Endothelial cell of umbilical vein (primary cell): Measurements from ENCODE around the gene HLA-F. TPM values are rescaled to one million over a fixed set of nuclear protein-coding genes. Genes with fewer than 3 reads are reported as not detected.

Source experiments
- BruUV-seq: library from RNA; stranded (reverse); fragments of 400-500 nt; replicated peaks from 2 replicates; lab custom pipeline; 2021; lab: Mats Ljungman, UMichigan
- CTCF ChIA-PET: fragments of 300-600, 350-600 bp; sonication (Branson Sonifier 250); formaldehyde crosslinking; loops from one replicate; lab custom pipeline; 2021; ENCODE audit warnings: antibody characterized with exemption, inconsistent platforms; lab: Charles Lee
- POLR2A ChIA-PET: fragments of 300-600, 350-600 bp; sonication (Branson Sonifier 250); formaldehyde crosslinking; loops from one replicate; lab custom pipeline; 2021; ENCODE audit warnings: antibody characterized with exemption, inconsistent platforms; lab: Charles Lee
- DNase-seq: peaks from one replicate; pipeline ENCODE4 v3.0.0-alpha.2; 2011; ENCODE audit warnings: low read depth, low spot score
- FAIRE-seq: peaks from 2 replicates; lab custom pipeline; 2011; peaks lifted over from hg19 to GRCh38; lab: Jason Lieb, UNC
- H2AFZ ChIP-seq: 2 replicates; pipeline ENCODE4 v1.6.0; 2012; ENCODE audit warnings: low read depth, low read length, control low read depth, inconsistent platforms
- H3K27ac ChIP-seq: 2 replicates; pipeline ENCODE4 v1.5.1; 2011; ENCODE audit warnings: low read depth, mild to moderate bottlenecking, control low read depth, low read length, moderate library complexity; ENCODE audit not compliant: insufficient read depth
- H3K27me3 ChIP-seq, 2 experiments: 2 replicates each; pipeline versions ENCODE4 v1.6.0 to v1.6.1; 2011; ENCODE audit warnings: low read length in 2 of 2, mixed read lengths in 1 of 2; ENCODE audit not compliant: control insufficient read depth in 2 of 2, insufficient read depth in 2 of 2
- H3K36me3 ChIP-seq, 2 experiments: 2 replicates in 1 of 2; 3 replicates in 1 of 2; pipeline ENCODE4 v1.5.1; 2011; ENCODE audit warnings: low read length in 2 of 2, mild to moderate bottlenecking in 1 of 2, moderate library complexity in 1 of 2; ENCODE audit not compliant: control insufficient read depth in 2 of 2, insufficient read depth in 2 of 2; ENCODE audit errors: extremely low read depth in 1 of 2
- H3K4me1 ChIP-seq: 3 replicates; pipeline ENCODE4 v1.5.1; 2011; ENCODE audit warnings: mild to moderate bottlenecking, low read length; ENCODE audit not compliant: control insufficient read depth, insufficient read depth; ENCODE audit errors: extremely low read depth
- H3K4me2 ChIP-seq: 2 replicates; pipeline ENCODE4 v1.6.1; 2011; ENCODE audit warnings: low read length, control low read depth, mixed read lengths; ENCODE audit not compliant: insufficient read depth
- H3K4me3 ChIP-seq, 3 experiments: fragments of 200-600 bp in 1 of 3; sonication (generic), shearing (Covaris generic) in 1 of 3; replicated peaks in 1 of 3; 2 replicates each; pipeline ENCODE4 v1.5.1; 2011 to 2016; ENCODE audit warnings: control low read depth in 3 of 3, low read length in 3 of 3, mild to moderate bottlenecking in 2 of 3, inconsistent platforms in 1 of 3, low read depth in 1 of 3, moderate library complexity in 1 of 3; ENCODE audit not compliant: insufficient read depth in 1 of 3
- H3K79me2 ChIP-seq: 2 replicates; pipeline ENCODE4 v1.6.0; 2012; ENCODE audit warnings: low read length, inconsistent platforms; ENCODE audit not compliant: control insufficient read depth, insufficient read depth
- H3K9ac ChIP-seq: replicated peaks from 2 replicates; pipeline ENCODE3; 2011; ENCODE audit warnings: low read length, control low read depth; ENCODE audit not compliant: insufficient read depth; ENCODE audit errors: extremely low read depth
- H3K9me1 ChIP-seq: replicated peaks from 3 replicates; pipeline ENCODE4 v1.6.0; 2011; ENCODE audit warnings: mild to moderate bottlenecking, low read length; ENCODE audit not compliant: control insufficient read depth, insufficient read depth; ENCODE audit errors: extremely low read depth
- H3K9me3 ChIP-seq: replicated peaks from 2 replicates; pipeline ENCODE4 v1.5.1; 2012; ENCODE audit warnings: low read length, inconsistent platforms; ENCODE audit not compliant: control insufficient read depth, insufficient read depth
- H4K20me1 ChIP-seq: replicated peaks from 2 replicates; pipeline ENCODE3; 2011; ENCODE audit warnings: mild to moderate bottlenecking, low read length; ENCODE audit not compliant: control insufficient read depth, insufficient read depth; ENCODE audit errors: extremely low read depth
- EZH2 ChIP-seq: IDR thresholded peaks from 2 replicates; pipeline ENCODE4 v1.6.1; 2012; ENCODE audit warnings: borderline replicate concordance, low read depth, mild to moderate bottlenecking, moderate library complexity, low read length, inconsistent platforms; ENCODE audit not compliant: severe bottlenecking
- FOS ChIP-seq: IDR thresholded peaks from 2 replicates; pipeline ENCODE4 v1.6.1; 2011; ENCODE audit warnings: mild to moderate bottlenecking, low read length, moderate library complexity, borderline replicate concordance; ENCODE audit not compliant: insufficient read depth
- GATA2 ChIP-seq: IDR thresholded peaks from 2 replicates; pipeline ENCODE4 v1.7.0; 2011; ENCODE audit warnings: low read depth, mild to moderate bottlenecking, moderate library complexity, mixed read lengths, low read length; ENCODE audit not compliant: insufficient read length, insufficient read depth
- JUN ChIP-seq: IDR thresholded peaks from 2 replicates; pipeline ENCODE4 v1.6.1; 2011; ENCODE audit warnings: borderline replicate concordance, low read depth; ENCODE audit not compliant: insufficient read length, insufficient read depth
- MYC ChIP-seq: IDR thresholded peaks from one replicate; pipeline ENCODE4 v1.6.1; 2011; ENCODE audit warnings: mild to moderate bottlenecking, low read depth, low read length
- POLR2A ChIP-seq: IDR thresholded peaks from 2 replicates; pipeline ENCODE4 v1.6.1; 2012; ENCODE audit warnings: low read depth, mild to moderate bottlenecking, control low read depth, low read length
- POLR2AphosphoS5 ChIP-seq: IDR thresholded peaks from 2 replicates; pipeline ENCODE4 v1.6.1; 2012; ENCODE audit warnings: low read depth, mild to moderate bottlenecking, control low read depth, low read length, moderate library complexity; ENCODE audit not compliant: insufficient read depth
- dilution Hi-C: fragments of 300-500 bp; cut with MboI; formaldehyde crosslinking; loops from one replicate; pipeline ENCODE4 v1.15.0; 2019; ENCODE audit warnings: low sequenced_read_pairs; ENCODE audit not compliant: extremely low pct_ligation_motif_present
- intact Hi-C: fragments of 100-400 bp; cut with micrococcal nuclease; formaldehyde crosslinking; loops from one replicate; pipeline ENCODE4 v1.10.0; 2022
- polyA plus RNA-seq, 4 experiments: library from polyadenylated mRNA; depleted of rRNA in 3 of 4; stranded (reverse) in 3 of 4; unstranded in 1 of 4; fragments of >200 nt; gene quantifications; 2 replicates each; pipeline versions ENCODE4 v1.2.1 to v1.2.3, GENCODE V29; 2011 to 2012; ENCODE audit warnings: missing spikeins in 1 of 4
- total RNA-seq: library from RNA; stranded (reverse); gene quantifications from 2 replicates; pipeline ENCODE4 v1.2.3, GENCODE V29; 2021
- TF ChIP-seq, protein P1 (sequence below): IDR thresholded peaks from 2 replicates; pipeline ENCODE4 v1.6.1; 2011; ENCODE audit not compliant: insufficient read depth, insufficient read length
- TF ChIP-seq, protein P2 (sequence below), 2 donors: IDR thresholded peaks; 1 replicate in 1 of 2; 2 replicates in 1 of 2; pipeline ENCODE4 v1.5.1; 2011; ENCODE audit warnings: low read length in 2 of 2, mild to moderate bottlenecking in 2 of 2, moderate library complexity in 2 of 2, control low read depth in 1 of 2, inconsistent platforms in 1 of 2, low read depth in 1 of 2; ENCODE audit not compliant: insufficient read depth in 1 of 2; ENCODE audit errors: extremely low read depth in 1 of 2

Gene HLA-F
- total and polyA plus RNA-seq, 2 donors (not counting 3 experiments of a cell fraction or from before 2014, with no cell fraction given) = 1.5 to 1.6 TPM

DNA sequence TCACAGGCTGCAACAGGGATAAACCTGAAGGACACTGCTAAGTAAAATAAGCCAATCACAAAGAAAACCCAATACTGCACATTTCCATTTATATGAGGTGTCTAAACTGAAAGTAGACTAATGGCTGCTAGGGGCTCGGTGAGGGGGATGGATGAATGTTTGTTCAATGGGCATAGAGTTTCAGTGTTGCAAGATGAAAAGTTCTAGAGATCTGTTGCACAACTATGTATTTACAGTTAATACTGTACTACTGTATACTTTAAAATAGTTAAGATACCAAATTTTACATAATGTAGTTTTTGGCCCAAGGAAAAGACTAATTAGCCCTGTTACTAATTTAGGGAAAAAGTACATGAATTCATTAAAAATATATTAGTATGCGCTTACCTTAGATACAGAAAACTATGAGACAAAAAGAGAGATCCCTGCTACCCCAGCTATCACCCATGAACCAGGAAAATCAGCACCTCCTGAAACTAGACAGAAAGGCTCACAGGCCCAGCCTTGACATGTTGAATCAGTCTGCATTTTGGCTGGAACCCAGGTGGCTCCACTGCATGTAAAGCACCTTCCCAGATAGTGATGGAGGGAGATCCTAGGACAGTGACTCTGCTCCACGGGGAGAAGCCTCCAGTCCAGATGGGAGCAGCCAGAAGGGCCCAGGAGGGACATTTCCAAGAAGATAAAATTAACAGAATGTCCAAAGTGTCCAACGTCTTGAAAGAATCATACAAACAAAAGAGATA lies 16.1 kb downstream of the HLA-F start:
- Histone ChIP-seq H3K4me1 (no peaks in the 10 kb centered on the region), H4K20me1 (no peaks in the 10 kb centered on the region), H3K4me3 (no peak overlapping the region), H2AFZ (no peak overlapping the region), H3K9ac (no peak overlapping the region), H3K9me1 (no peaks in the 10 kb centered on the region), H3K27me3 (no peaks in the 10 kb centered on the region), H3K27ac (no peak overlapping the region), H3K79me2 (no peaks in the 10 kb centered on the region), H3K9me3 (no peaks in the 10 kb centered on the region), H3K36me3 (no peaks in the 10 kb centered on the region), H3K4me2 (no peak overlapping the region)
- DNase-seq (no peak), FAIRE-seq (no peak)
- no TSS peak for BruUV-seq
- TF ChIP-seq EZH2 = no peak
- no peak for TF ChIP-seq JUN
- no peak for TF ChIP-seq POLR2A
- no peak for TF ChIP-seq GATA2
- no peak for TF ChIP-seq FOS
- TF ChIP-seq, protein P1, sequence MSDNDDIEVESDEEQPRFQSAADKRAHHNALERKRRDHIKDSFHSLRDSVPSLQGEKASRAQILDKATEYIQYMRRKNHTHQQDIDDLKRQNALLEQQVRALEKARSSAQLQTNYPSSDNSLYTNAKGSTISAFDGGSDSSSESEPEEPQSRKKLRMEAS = no peak
- TF ChIP-seq, protein P2, sequence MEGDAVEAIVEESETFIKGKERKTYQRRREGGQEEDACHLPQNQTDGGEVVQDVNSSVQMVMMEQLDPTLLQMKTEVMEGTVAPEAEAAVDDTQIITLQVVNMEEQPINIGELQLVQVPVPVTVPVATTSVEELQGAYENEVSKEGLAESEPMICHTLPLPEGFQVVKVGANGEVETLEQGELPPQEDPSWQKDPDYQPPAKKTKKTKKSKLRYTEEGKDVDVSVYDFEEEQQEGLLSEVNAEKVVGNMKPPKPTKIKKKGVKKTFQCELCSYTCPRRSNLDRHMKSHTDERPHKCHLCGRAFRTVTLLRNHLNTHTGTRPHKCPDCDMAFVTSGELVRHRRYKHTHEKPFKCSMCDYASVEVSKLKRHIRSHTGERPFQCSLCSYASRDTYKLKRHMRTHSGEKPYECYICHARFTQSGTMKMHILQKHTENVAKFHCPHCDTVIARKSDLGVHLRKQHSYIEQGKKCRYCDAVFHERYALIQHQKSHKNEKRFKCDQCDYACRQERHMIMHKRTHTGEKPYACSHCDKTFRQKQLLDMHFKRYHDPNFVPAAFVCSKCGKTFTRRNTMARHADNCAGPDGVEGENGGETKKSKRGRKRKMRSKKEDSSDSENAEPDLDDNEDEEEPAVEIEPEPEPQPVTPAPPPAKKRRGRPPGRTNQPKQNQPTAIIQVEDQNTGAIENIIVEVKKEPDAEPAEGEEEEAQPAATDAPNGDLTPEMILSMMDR (IDR thresholded peaks at IDR 0.05; ENCODE audit: extremely low read depth in 1 of 2, insufficient read depth in 1 of 2, low read depth in 1 of 2, low read length in 2 of 2) = no peak
- TF ChIP-seq POLR2AphosphoS5 = no peak
- TF ChIP-seq MYC = no peak
- dilution Hi-C loops (no loop called here), intact Hi-C loops (loop anchor here (2.0 to 10.0 kb wide), 2 partner anchors 35 to 275 kb away; no protein-coding TSS in a partner anchor)
- ChIA-PET CTCF (interaction anchor here (1.1 to 3.2 kb wide), 7 partner anchors 10 to 103 kb away, joined by 3 to 145 read pairs (median 6); no protein-coding TSS in a partner anchor), POLR2A (no interaction called here)
